OCI-LY7 (cell line): ENCODE measurements around the gene PANK2.

ENCODE experiments used
- CTCF ChIP-seq: fragments of 200-600 bp; sonication (generic); conservative IDR thresholded peaks from 2 replicates; pipeline ENCODE4 v1.5.1; 2014; ENCODE audit warnings: mild to moderate bottlenecking, antibody characterized with exemption, low read length, moderate library complexity, mixed read lengths
- EZH2phosphoT487 ChIP-seq: fragments of 200-600 bp; sonication (generic); IDR thresholded peaks from 2 replicates; pipeline ENCODE4 v1.6.1; 2018; ENCODE audit warnings: low read depth, borderline replicate concordance, mild to moderate bottlenecking, mixed run types, antibody characterized with exemption, low read length, moderate library complexity, mixed read lengths

DNA sequence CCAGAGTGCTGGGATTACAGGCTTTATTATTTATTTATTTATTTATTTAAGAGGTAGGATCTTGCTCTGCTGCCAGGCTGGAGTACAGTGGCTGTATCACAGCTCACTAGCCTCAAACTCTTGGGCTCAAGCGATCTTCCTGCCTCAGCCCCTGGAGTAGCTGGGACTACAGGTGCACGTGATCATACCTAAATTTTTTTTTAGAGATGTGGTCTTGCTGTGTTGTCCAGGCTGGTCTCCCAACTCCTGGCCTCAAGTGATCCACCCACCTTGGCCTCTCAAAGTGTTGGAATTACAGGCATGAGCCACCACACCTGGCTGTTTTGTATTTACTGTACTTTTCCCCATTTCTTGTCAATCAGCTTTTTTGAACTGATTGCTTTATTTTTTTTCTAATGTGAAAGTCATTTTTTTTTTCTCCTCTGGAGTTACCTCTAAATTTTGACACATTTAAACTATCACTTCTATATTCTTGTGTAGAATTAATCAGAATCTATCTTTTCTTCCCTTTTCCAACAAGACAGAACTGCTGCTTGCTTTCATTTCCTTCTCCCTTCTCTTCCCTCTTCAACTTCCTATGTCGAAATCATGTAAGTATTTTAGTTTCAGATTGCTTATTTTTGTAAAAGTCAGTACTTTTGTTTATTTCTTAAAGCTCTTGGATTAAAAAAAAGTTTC is 12.0 kb downstream of the PANK2 start:
- no peak for TF ChIP-seq CTCF
- no peak for TF ChIP-seq EZH2phosphoT487
